Measurements from ENCODE around the gene PDE1A. TPM values are rescaled to one million over a fixed set of nuclear protein-coding genes. Genes with fewer than 3 reads are reported as not detected.

Gene PDE1A
- total RNA-seq, 4 donors from 2014 or later: 72.3 to 101 (median 85.7) TPM

- peaks cover 3 to 4% of the 10 kb centered on the region in 2 donors for H3K4me1 ChIP-seq
- H3K27ac ChIP-seq: no peak overlapping the region
- intact Hi-C loops (cut with DNase I): no loop called here
- no peaks in the 10 kb centered on the region for H3K36me3 ChIP-seq
- TF ChIP-seq POLR2A (IDR thresholded peaks at IDR 0.05) (no peak), CTCF (IDR thresholded peaks at IDR 0.05) (no peak)
- DNase-seq: no peak
- no peak overlapping the region for H3K4me3 ChIP-seq (replicated peaks in 1 of 3)
- no peaks in the 10 kb centered on the region for H3K27me3 ChIP-seq
- no peaks in the 10 kb centered on the region for H3K9me3 ChIP-seq
- 75 to 78% methylated on average over 2 of the region's 2 CpGs for WGBS, 2 donors
These were observed 77.6 kb downstream of the PDE1A start for GRCh38 chr2:182349268-182349667.

- DNase-seq: no peak
- Histone ChIP-seq H3K27ac (no peak overlapping the region), H3K4me3 (replicated peaks in 1 of 3) (no peak overlapping the region), H3K36me3 (no peaks in the 10 kb centered on the region), H3K27me3 (no peaks in the 10 kb centered on the region), H3K4me1 (peaks cover 3 to 4% of the 10 kb centered on the region in 2 donors), H3K9me3 (no peaks in the 10 kb centered on the region)
- 92 to 95% methylated on average over 3 of the region's 3 CpGs for WGBS, 2 donors
- intact Hi-C loops (cut with DNase I): no loop called here
- TF ChIP-seq CTCF (IDR thresholded peaks at IDR 0.05) (no peak), POLR2A (IDR thresholded peaks at IDR 0.05) (no peak)
These were observed 81.5 kb downstream of the PDE1A start for GRCh38 chr2:182345384-182345783.

- intact Hi-C loops (cut with DNase I): no loop called here
- TF ChIP-seq CTCF (IDR thresholded peaks at IDR 0.05): no peak
- no peak for TF ChIP-seq POLR2A (IDR thresholded peaks at IDR 0.05)
- no peak overlapping the region for H3K4me3 ChIP-seq (replicated peaks in 1 of 3)
- peak; percentile 12 to 38 for DNase-seq
- H3K27ac ChIP-seq: peak overlapping the region; percentile 52 to 86 (median 59)
- H3K36me3 ChIP-seq: no peaks in the 10 kb centered on the region
- H3K4me1 ChIP-seq: peaks cover 19 to 28% of the 10 kb centered on the region in 2 donors
- no peaks in the 10 kb centered on the region for H3K9me3 ChIP-seq
- WGBS, 2 donors: 24 to 45% methylated on average over 5 of the region's 5 CpGs
- no peaks in the 10 kb centered on the region for H3K27me3 ChIP-seq
These were observed 96.2 kb downstream of the PDE1A start for GRCh38 chr2:182330451-182331305.

GRCh38 chr2:182324665-182325064 lies 102.2 kb downstream of the PDE1A start:
- DNase-seq: peak; percentile 36 to 40
- Histone ChIP-seq H3K4me3 (replicated peaks in 1 of 3) (no peak overlapping the region), H3K4me1 (peaks cover 44 to 63% of the 10 kb centered on the region in 2 donors), H3K9me3 (no peaks in the 10 kb centered on the region), H3K27me3 (no peaks in the 10 kb centered on the region), H3K36me3 (no peaks in the 10 kb centered on the region), H3K27ac (peak overlapping the region; percentile 61 to 93 (median 77))
- TF ChIP-seq POLR2A (IDR thresholded peaks at IDR 0.05) (peak in 1 of 2 donors; percentile 55), CTCF (IDR thresholded peaks at IDR 0.05) (peak in 1 of 6 experiments; percentile 22)
- 21 to 35% methylated on average over 4 of the region's 4 CpGs for WGBS, 2 donors
- intact Hi-C loops (cut with DNase I): no loop called here

GRCh38 chr2:182321096-182321495 lies 105.7 kb downstream of the PDE1A start:
- DNase-seq: no peak
- no peak overlapping the region for H3K4me3 ChIP-seq (replicated peaks in 1 of 3)

More at GRCh38 chr2:182321096-182321495, 105.7 kb downstream of the PDE1A start:
- intact Hi-C loops (cut with DNase I): no loop called here
- Histone ChIP-seq H3K9me3 (no peaks in the 10 kb centered on the region), H3K36me3 (no peaks in the 10 kb centered on the region), H3K27me3 (no peaks in the 10 kb centered on the region), H3K27ac (peak overlapping the region; percentile 29 to 93 (median 61)), H3K4me1 (peaks cover 38 to 53% of the 10 kb centered on the region in 2 donors)
- WGBS, 2 donors: 17 to 21% methylated on average over 1 of the region's 1 CpG
- no peak for TF ChIP-seq CTCF (IDR thresholded peaks at IDR 0.05)
- TF ChIP-seq POLR2A (IDR thresholded peaks at IDR 0.05): no peak

Data from thyroid gland (tissue), 4 donors.